ENCODE measurements around the gene MEI4. TPM values are rescaled to one million over a fixed set of nuclear protein-coding genes. Genes with fewer than 3 reads are reported as not detected.

Gene MEI4
- total RNA-seq, 1 experiment from 2014 or later = not detected

- DNase-seq (ENCODE audit: low read depth, low spot score) (no peak), ATAC-seq (no peak)
- no peak overlapping the region for H3K4me3 ChIP-seq (replicated peaks in 1 of 2; ENCODE audit: low read depth in 1 of 2, low read length in 2 of 2)
- H3K4me2 ChIP-seq (ENCODE audit: low read length) = no peak overlapping the region
- H3K9ac ChIP-seq (ENCODE audit: low read length) = no peak overlapping the region
- no peak overlapping the region for H2AFZ ChIP-seq (ENCODE audit: low read depth, low read length, poor library complexity, severe bottlenecking)
- no TSS peak for BruUV-seq (replicated peaks)
- ChIA-PET RAD21 (ENCODE audit: low non-redundant PET in 1 of 2, low total read pairs in 2 of 2, uncharacterized antibody in 2 of 2, unreplicated experiment in 2 of 2) (no interaction called here), POLR2A (no interaction called here), CTCF (no interaction called here)
- no peaks in the 10 kb centered on the region for H3K36me3 ChIP-seq (ENCODE audit: control insufficient read depth in 1 of 2, insufficient read depth in 2 of 2, low read length in 2 of 2)
- no peaks in the 10 kb centered on the region for H4K20me1 ChIP-seq (ENCODE audit: insufficient read depth)
- no peaks in the 10 kb centered on the region for H3K27me3 ChIP-seq (ENCODE audit: insufficient read depth, low read length)
- no peaks in the 10 kb centered on the region for H3K4me1 ChIP-seq (ENCODE audit: control insufficient read depth in 1 of 2, insufficient read depth in 2 of 2, low read length in 2 of 2)
- no peaks in the 10 kb centered on the region for H3K9me3 ChIP-seq (ENCODE audit: control insufficient read depth in 1 of 2, insufficient read depth in 1 of 2, low read depth in 1 of 2, low read length in 2 of 2)
- no peaks in the 10 kb centered on the region for H3K79me2 ChIP-seq (ENCODE audit: insufficient read depth, low read length)
- H3K9me2 ChIP-seq (ENCODE audit: insufficient read depth) = no peaks in the 10 kb centered on the region
- TF ChIP-seq POLR2AphosphoS5 (IDR thresholded peaks at IDR 0.05; ENCODE audit: low read depth, low read length) (no peak), FOSL1 (IDR thresholded peaks at IDR 0.05; ENCODE audit: low read depth) (no peak), MAX (IDR thresholded peaks at IDR 0.05) (no peak), TCF7L2 (IDR thresholded peaks at IDR 0.05; ENCODE audit: borderline replicate concordance, extremely low read depth, insufficient read depth, insufficient read length) (no peak), POLR2A (IDR thresholded peaks at IDR 0.05; ENCODE audit: borderline replicate concordance, extremely low read depth, insufficient read depth, insufficient read length) (no peak), SRF (IDR thresholded peaks at IDR 0.05; ENCODE audit: low read depth) (no peak), YY1 (IDR thresholded peaks at IDR 0.05; ENCODE audit: extremely low read depth, insufficient replicate concordance, low read depth, low read length) (no peak)
- intact Hi-C loops (cut with micrococcal nuclease) = loop anchor here (10.0 kb wide), 3 partner anchors 300 to 680 kb away; no protein-coding TSS in a partner anchor
- H3K27ac ChIP-seq (ENCODE audit: low read depth, low read length) = no peak overlapping the region
Measured at GRCh38 chr6:77624515-77624914, 28.3 kb upstream of the MEI4 start.

GRCh38 chr6:77626426-77626825 is 26.4 kb upstream of the MEI4 start:
- H3K4me3 ChIP-seq (replicated peaks in 1 of 2; ENCODE audit: low read depth in 1 of 2, low read length in 2 of 2) = no peak overlapping the region
- ChIA-PET POLR2A (no interaction called here), CTCF (no interaction called here), RAD21 (ENCODE audit: low non-redundant PET in 1 of 2, low total read pairs in 2 of 2, uncharacterized antibody in 2 of 2, unreplicated experiment in 2 of 2) (no interaction called here)
- no peaks in the 10 kb centered on the region for H4K20me1 ChIP-seq (ENCODE audit: insufficient read depth)
- H3K27me3 ChIP-seq (ENCODE audit: insufficient read depth, low read length) = no peaks in the 10 kb centered on the region
- no peaks in the 10 kb centered on the region for H3K36me3 ChIP-seq (ENCODE audit: control insufficient read depth in 1 of 2, insufficient read depth in 2 of 2, low read length in 2 of 2)
- H3K27ac ChIP-seq (ENCODE audit: low read depth, low read length) = no peak overlapping the region
- no peaks in the 10 kb centered on the region for H3K9me2 ChIP-seq (ENCODE audit: insufficient read depth)
- no TSS peak for BruUV-seq (replicated peaks)
- ATAC-seq = no peak
- no peak for DNase-seq (ENCODE audit: low read depth, low spot score)
- no peak overlapping the region for H3K9ac ChIP-seq (ENCODE audit: low read length)
- no peak overlapping the region for H2AFZ ChIP-seq (ENCODE audit: low read depth, low read length, poor library complexity, severe bottlenecking)
- H3K79me2 ChIP-seq (ENCODE audit: insufficient read depth, low read length) = no peaks in the 10 kb centered on the region
- no peaks in the 10 kb centered on the region for H3K9me3 ChIP-seq (ENCODE audit: control insufficient read depth in 1 of 2, insufficient read depth in 1 of 2, low read depth in 1 of 2, low read length in 2 of 2)
- no peak overlapping the region for H3K4me2 ChIP-seq (ENCODE audit: low read length)
- H3K4me1 ChIP-seq (ENCODE audit: control insufficient read depth in 1 of 2, insufficient read depth in 2 of 2, low read length in 2 of 2) = no peaks in the 10 kb centered on the region
- intact Hi-C loops (cut with micrococcal nuclease) = loop anchor here (10.0 kb wide), 3 partner anchors 298 to 678 kb away; no protein-coding TSS in a partner anchor
- TF ChIP-seq CEBPB (IDR thresholded peaks at IDR 0.05; ENCODE audit: low read depth) = no peak
- TF ChIP-seq FOSL1 (IDR thresholded peaks at IDR 0.05; ENCODE audit: low read depth) = no peak
- TF ChIP-seq ATF3 (IDR thresholded peaks at IDR 0.05) = no peak
- TF ChIP-seq JUND (IDR thresholded peaks at IDR 0.05) = no peak
- TF ChIP-seq EZH2phosphoT487 (IDR thresholded peaks at IDR 0.05; ENCODE audit: borderline replicate concordance) = no peak
- no peak for TF ChIP-seq SIN3A (IDR thresholded peaks at IDR 0.05; ENCODE audit: low read depth)
- no peak for TF ChIP-seq ZNF274 (IDR thresholded peaks at IDR 0.05; ENCODE audit: low read depth, low read length)
- no peak for TF ChIP-seq TCF7L2 (IDR thresholded peaks at IDR 0.05; ENCODE audit: borderline replicate concordance, extremely low read depth, insufficient read depth, insufficient read length)
- TF ChIP-seq EZH2 (IDR thresholded peaks at IDR 0.05) = no peak
- TF ChIP-seq ZBTB33 (IDR thresholded peaks at IDR 0.05; ENCODE audit: extremely low read depth, insufficient replicate concordance, low read length) = no peak
- no peak for TF ChIP-seq RAD21 (IDR thresholded peaks at IDR 0.05; ENCODE audit: low read depth)
- no peak for TF ChIP-seq MAX (IDR thresholded peaks at IDR 0.05)
- TF ChIP-seq CTCF (IDR thresholded peaks at IDR 0.05 in 2 of 3, conservative IDR thresholded peaks at IDR 0.05 in 1 of 3; ENCODE audit: borderline replicate concordance in 1 of 3, insufficient read depth in 1 of 3, low read depth in 2 of 3, low read length in 2 of 3) = no peak

Data from HCT116 (cell line).